WI38 (cell line): Measurements from ENCODE around the gene LRRC7.

Source experiments
- H3K4me3 ChIP-seq: 2 replicates; pipeline ENCODE4 v1.5.1; 2011; ENCODE audit warnings: low read depth, mild to moderate bottlenecking, control low read depth, low read length
- CTCF ChIP-seq: IDR thresholded peaks from 2 replicates; pipeline ENCODE4 v1.5.1; 2012; ENCODE audit warnings: low read depth, mild to moderate bottlenecking, control low read depth, low read length

Gene LRRC7

GRCh38 chr1:69587391-69587790 is 19.7 kb downstream of the LRRC7 start:
- H3K4me3 ChIP-seq: no peak overlapping the region
- TF ChIP-seq CTCF: no peak

- no peak overlapping the region for H3K4me3 ChIP-seq
- TF ChIP-seq CTCF: no peak
Measured at GRCh38 chr1:69589799-69590198, 22.1 kb downstream of the LRRC7 start.

GRCh38 chr1:69592341-69592740 is 24.6 kb downstream of the LRRC7 start:
- no peak overlapping the region for H3K4me3 ChIP-seq
- no peak for TF ChIP-seq CTCF

GRCh38 chr1:69595486-69595885 is 27.8 kb downstream of the LRRC7 start:
- H3K4me3 ChIP-seq: no peak overlapping the region
- no peak for TF ChIP-seq CTCF

- TF ChIP-seq CTCF: no peak
- no peak overlapping the region for H3K4me3 ChIP-seq
Measured at GRCh38 chr1:69611316-69611715, 43.6 kb downstream of the LRRC7 start.

GRCh38 chr1:69613414-69613813 is 45.7 kb downstream of the LRRC7 start:
- H3K4me3 ChIP-seq: no peak overlapping the region
- no peak for TF ChIP-seq CTCF

GRCh38 chr1:69638673-69639072 is 71.0 kb downstream of the LRRC7 start:
- no peak overlapping the region for H3K4me3 ChIP-seq
- TF ChIP-seq CTCF: no peak
